ENCODE measurements around the gene ADAT1.

ADAT1 gene

GRCh38 chr16:75632857-75633256 lies 9.8 kb upstream of the ADAT1 start:
- TF ChIP-seq CTCF (IDR thresholded peaks at IDR 0.05; ENCODE audit: extremely low read depth, insufficient read depth, missing control alignments): no peak
- no peak for DNase-seq (ENCODE audit: low spot score)
- in situ Hi-C loops (cut with MboI; ENCODE audit: low pct_unique_long_range_greater_than_20kb, low sequenced_read_pairs, unreplicated experiment): no loop called here

- TF ChIP-seq CTCF (IDR thresholded peaks at IDR 0.05; ENCODE audit: extremely low read depth, insufficient read depth, missing control alignments): no peak
- in situ Hi-C loops (cut with MboI; ENCODE audit: low pct_unique_long_range_greater_than_20kb, low sequenced_read_pairs, unreplicated experiment): no loop called here
- DNase-seq (ENCODE audit: low spot score): no peak
Observed at GRCh38 chr16:75630052-75630451, 7.0 kb upstream of the ADAT1 start.

DNA sequence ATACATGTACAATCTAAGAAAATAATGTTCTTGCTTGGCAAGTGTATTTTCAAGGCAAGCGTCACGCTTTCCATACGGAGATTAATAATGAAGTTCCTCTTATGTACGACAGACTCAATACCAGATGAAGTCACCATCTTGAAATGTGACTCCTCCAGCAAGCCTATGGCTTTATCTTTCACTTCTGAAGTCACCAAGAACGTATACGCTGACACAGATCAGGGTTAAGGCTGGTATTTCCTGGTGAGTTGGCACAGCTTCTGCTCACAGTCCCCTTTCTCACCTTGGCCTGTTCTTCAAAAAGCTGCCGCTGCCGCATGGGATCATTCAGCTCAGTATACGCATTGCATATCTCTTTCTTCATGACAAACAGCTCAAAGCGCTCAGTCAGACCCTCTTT lies 6.1 kb upstream of the ADAT1 start:
- no peak for TF ChIP-seq CTCF (IDR thresholded peaks at IDR 0.05; ENCODE audit: extremely low read depth, insufficient read depth, missing control alignments)
- DNase-seq (ENCODE audit: low spot score): no peak
- in situ Hi-C loops (cut with MboI; ENCODE audit: low pct_unique_long_range_greater_than_20kb, low sequenced_read_pairs, unreplicated experiment): no loop called here

GRCh38 chr16:75628351-75628750 lies 5.3 kb upstream of the ADAT1 start:
- no peak for DNase-seq (ENCODE audit: low spot score)
- TF ChIP-seq CTCF (IDR thresholded peaks at IDR 0.05; ENCODE audit: extremely low read depth, insufficient read depth, missing control alignments): no peak
- in situ Hi-C loops (cut with MboI; ENCODE audit: low pct_unique_long_range_greater_than_20kb, low sequenced_read_pairs, unreplicated experiment): no loop called here

DNA sequence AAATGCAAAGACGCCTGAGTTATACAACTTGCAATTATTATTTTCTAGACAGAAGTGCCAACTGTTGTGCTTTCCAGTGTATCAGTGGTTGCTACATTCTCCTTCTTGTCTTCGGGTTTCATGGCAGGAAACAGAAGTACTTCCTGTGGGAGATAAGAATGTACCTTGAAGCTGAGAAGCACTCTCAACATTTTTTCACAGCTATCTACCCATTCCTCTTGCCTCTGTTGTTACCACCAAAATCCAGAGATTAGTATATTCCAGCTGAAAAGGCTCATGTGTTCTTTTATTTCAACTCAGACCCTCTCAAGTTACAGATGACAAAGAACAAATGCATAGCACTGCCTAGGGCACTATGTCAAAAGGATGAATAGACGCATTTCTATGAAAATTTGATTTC lies 4.8 kb upstream of the ADAT1 start:
- no peak for TF ChIP-seq CTCF (IDR thresholded peaks at IDR 0.05; ENCODE audit: extremely low read depth, insufficient read depth, missing control alignments)
- DNase-seq (ENCODE audit: low spot score): no peak
- in situ Hi-C loops (cut with MboI; ENCODE audit: low pct_unique_long_range_greater_than_20kb, low sequenced_read_pairs, unreplicated experiment): no loop called here

- TF ChIP-seq CTCF (IDR thresholded peaks at IDR 0.05; ENCODE audit: extremely low read depth, insufficient read depth, missing control alignments): no peak
- in situ Hi-C loops (cut with MboI; ENCODE audit: low pct_unique_long_range_greater_than_20kb, low sequenced_read_pairs, unreplicated experiment): no loop called here
- no peak for DNase-seq (ENCODE audit: low spot score)
Observed at GRCh38 chr16:75626806-75627205, 3.7 kb upstream of the ADAT1 start.

- no peak for DNase-seq (ENCODE audit: low spot score)
- in situ Hi-C loops (cut with MboI; ENCODE audit: low pct_unique_long_range_greater_than_20kb, low sequenced_read_pairs, unreplicated experiment): no loop called here
- TF ChIP-seq CTCF (IDR thresholded peaks at IDR 0.05; ENCODE audit: extremely low read depth, insufficient read depth, missing control alignments): no peak
Observed at GRCh38 chr16:75624921-75625334, 1.8 kb upstream of the ADAT1 start.
